Chondrocyte (in vitro differentiated cells): ENCODE data around the gene BMP2K. TPM values are rescaled to one million over a fixed set of nuclear protein-coding genes. Genes with fewer than 3 reads are reported as not detected.

Experiments
- DNase-seq: peaks from one replicate; pipeline ENCODE4 v3.0.0; 2021; ENCODE audit warnings: mixed read lengths, low spot score
- H3K27ac Mint-ChIP-seq: one replicate; pipeline ENCODE4 v1.8.0; 2021; ENCODE audit warnings: mild to moderate bottlenecking, moderate library complexity, mixed read lengths; ENCODE audit not compliant: unreplicated experiment
- H3K27me3 Mint-ChIP-seq: 2 replicates; pipeline ENCODE4 v1.8.0; 2021; ENCODE audit warnings: low read depth, mixed read lengths
- H3K36me3 Mint-ChIP-seq: 2 replicates; pipeline ENCODE4 v1.8.0; 2021; ENCODE audit warnings: low read depth, mixed read lengths
- H3K4me1 Mint-ChIP-seq: 2 replicates; pipeline ENCODE4 v1.8.0; 2021; ENCODE audit warnings: low read depth, mild to moderate bottlenecking, mixed read lengths
- H3K4me3 Mint-ChIP-seq: one replicate; pipeline ENCODE4 v1.8.0; 2021; ENCODE audit warnings: mild to moderate bottlenecking, moderate library complexity, mixed read lengths; ENCODE audit not compliant: unreplicated experiment
- H3K9me3 Mint-ChIP-seq: 2 replicates; pipeline ENCODE4 v1.8.0; 2021; ENCODE audit warnings: low read depth, mixed read lengths
- total RNA-seq: library from RNA; stranded (reverse); gene quantifications from 3 replicates; pipeline ENCODE4 v1.2.1, GENCODE V29; 2021
- TF ChIP-seq, protein P1 (sequence below): fragments of 200-600 bp; sonication (generic); IDR thresholded peaks from 2 replicates; pipeline ENCODE4 v1.5.0; 2021; ENCODE audit warnings: antibody characterized with exemption, mild to moderate bottlenecking, moderate library complexity

BMP2K gene
- total RNA-seq, 1 donor from 2014 or later = 20.8 TPM

GRCh38 chr4:78845472-78845871, 69.3 kb downstream of the BMP2K start:
- DNase-seq = no peak
- no peaks in the 10 kb centered on the region for H3K27me3 Mint-ChIP-seq

DNA sequence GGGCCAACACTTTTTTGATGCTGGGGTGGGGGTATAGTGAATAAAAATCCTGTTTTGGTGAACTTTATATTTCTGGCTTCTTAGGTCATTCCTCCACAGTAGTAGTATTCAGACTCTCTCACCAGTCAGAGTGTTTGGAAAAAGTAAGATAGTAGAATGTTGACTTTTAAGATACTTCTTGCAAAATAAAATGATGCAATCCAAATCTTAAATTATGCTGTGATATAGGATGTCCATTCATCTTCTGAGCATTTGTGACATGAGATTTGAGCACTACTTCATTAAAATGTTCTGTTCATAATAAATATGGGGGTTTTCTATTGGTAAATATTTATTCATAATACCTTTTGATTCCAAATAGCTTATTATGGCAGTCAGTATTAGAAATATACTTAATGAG, 70.1 kb downstream of the BMP2K start:
- TF ChIP-seq, protein P1, sequence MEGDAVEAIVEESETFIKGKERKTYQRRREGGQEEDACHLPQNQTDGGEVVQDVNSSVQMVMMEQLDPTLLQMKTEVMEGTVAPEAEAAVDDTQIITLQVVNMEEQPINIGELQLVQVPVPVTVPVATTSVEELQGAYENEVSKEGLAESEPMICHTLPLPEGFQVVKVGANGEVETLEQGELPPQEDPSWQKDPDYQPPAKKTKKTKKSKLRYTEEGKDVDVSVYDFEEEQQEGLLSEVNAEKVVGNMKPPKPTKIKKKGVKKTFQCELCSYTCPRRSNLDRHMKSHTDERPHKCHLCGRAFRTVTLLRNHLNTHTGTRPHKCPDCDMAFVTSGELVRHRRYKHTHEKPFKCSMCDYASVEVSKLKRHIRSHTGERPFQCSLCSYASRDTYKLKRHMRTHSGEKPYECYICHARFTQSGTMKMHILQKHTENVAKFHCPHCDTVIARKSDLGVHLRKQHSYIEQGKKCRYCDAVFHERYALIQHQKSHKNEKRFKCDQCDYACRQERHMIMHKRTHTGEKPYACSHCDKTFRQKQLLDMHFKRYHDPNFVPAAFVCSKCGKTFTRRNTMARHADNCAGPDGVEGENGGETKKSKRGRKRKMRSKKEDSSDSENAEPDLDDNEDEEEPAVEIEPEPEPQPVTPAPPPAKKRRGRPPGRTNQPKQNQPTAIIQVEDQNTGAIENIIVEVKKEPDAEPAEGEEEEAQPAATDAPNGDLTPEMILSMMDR = no peak
- Mint-ChIP-seq H3K27ac (no peak overlapping the region), H3K4me1 (no peaks in the 10 kb centered on the region), H3K9me3 (no peaks in the 10 kb centered on the region), H3K36me3 (peaks cover 3% of the 10 kb centered on the region), H3K27me3 (no peaks in the 10 kb centered on the region), H3K4me3 (no peak overlapping the region)
- no peak for DNase-seq

More at GRCh38 chr4:78845472-78845871, 69.3 kb downstream of the BMP2K start:
- H3K4me1 Mint-ChIP-seq = no peaks in the 10 kb centered on the region
- no peaks in the 10 kb centered on the region for H3K9me3 Mint-ChIP-seq
- peaks cover 3% of the 10 kb centered on the region for H3K36me3 Mint-ChIP-seq
- H3K4me3 Mint-ChIP-seq = no peak overlapping the region
- H3K27ac Mint-ChIP-seq = no peak overlapping the region
- TF ChIP-seq, protein P1 = no peak

DNA sequence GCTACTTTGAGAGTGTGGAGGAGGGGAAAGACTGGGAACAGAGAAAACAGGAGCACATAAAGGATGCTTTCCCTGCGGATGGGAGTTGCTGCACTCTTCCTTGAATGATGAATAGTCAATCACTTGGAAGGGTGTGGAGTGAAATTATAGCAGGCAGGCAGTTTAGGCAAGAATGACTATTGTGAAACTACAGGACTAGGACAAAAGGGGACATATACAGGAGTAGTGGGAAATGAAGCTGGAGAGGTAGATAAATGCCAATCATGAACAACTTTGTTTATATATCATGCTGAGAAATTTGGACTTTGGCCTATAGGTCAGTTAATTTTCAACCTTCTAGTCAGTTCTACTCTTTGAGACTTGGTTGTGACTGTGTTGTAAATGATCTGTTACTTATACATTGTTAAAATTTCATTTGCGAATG, 86.2 kb downstream of the BMP2K start:
- Mint-ChIP-seq H3K27ac (no peak overlapping the region), H3K27me3 (no peaks in the 10 kb centered on the region), H3K4me3 (no peak overlapping the region), H3K36me3 (peaks cover 5% of the 10 kb centered on the region), H3K4me1 (peaks cover 10% of the 10 kb centered on the region), H3K9me3 (no peaks in the 10 kb centered on the region)
- DNase-seq = no peak
- TF ChIP-seq, protein P1 = no peak

DNA sequence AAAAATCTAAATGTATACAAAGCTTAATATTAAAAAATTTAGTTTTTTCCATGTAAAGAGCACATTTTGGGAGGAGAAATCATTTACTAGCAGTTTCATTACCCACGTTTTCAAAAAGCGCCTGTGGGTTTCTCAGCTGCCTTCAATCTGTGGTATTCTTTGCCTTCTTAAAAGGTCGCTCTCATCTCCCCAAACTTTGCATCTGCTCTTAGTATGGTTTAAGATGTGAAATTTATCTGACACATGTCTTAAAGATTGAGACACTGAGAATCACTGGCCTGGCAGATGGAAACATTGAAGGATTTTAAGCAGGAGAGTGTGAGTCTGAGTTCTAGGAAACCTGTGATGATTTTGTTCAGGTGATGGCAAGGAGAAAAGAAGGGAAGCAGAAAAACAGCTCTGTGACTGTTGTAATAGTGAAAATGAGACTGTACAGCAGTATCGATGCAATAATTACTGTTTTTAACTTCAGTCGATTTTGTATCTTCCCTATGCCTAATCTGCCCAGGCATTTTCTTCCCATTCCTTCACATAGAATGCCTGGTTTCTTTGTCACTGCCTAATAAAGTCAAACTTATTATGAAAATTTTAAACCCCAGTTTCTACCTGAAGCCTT, 87.2 kb downstream of the BMP2K start:
- Mint-ChIP-seq H3K9me3 (no peaks in the 10 kb centered on the region), H3K4me3 (no peak overlapping the region), H3K27ac (no peak overlapping the region)

GRCh38 chr4:78863991-78864390, 87.8 kb downstream of the BMP2K start:
- Mint-ChIP-seq H3K27me3 (no peaks in the 10 kb centered on the region), H3K27ac (no peak overlapping the region), H3K4me3 (no peak overlapping the region), H3K9me3 (no peaks in the 10 kb centered on the region), H3K36me3 (peaks cover 8% of the 10 kb centered on the region), H3K4me1 (peaks cover 6% of the 10 kb centered on the region)
- TF ChIP-seq, protein P1 = no peak
- DNase-seq = no peak

More for the DNA sequence above, 87.2 kb downstream of the BMP2K start:
- H3K36me3 Mint-ChIP-seq = peaks cover 7% of the 10 kb centered on the region
- TF ChIP-seq, protein P1 = no peak
- peaks cover 6% of the 10 kb centered on the region for H3K4me1 Mint-ChIP-seq
- H3K27me3 Mint-ChIP-seq = no peaks in the 10 kb centered on the region
- DNase-seq = no peak
